Neural cell (in vitro differentiated cells): ENCODE data around the gene CACNA1C. TPM values are rescaled to one million over a fixed set of nuclear protein-coding genes. Genes with fewer than 3 reads are reported as not detected.

Experiments used
- H2AFZ ChIP-seq: fragments of 200-600, 300-800 bp; sonication (generic), shearing (Covaris generic); 2 replicates; pipeline ENCODE4 v1.6.0; 2014; ENCODE audit warnings: low read depth, mild to moderate bottlenecking, antibody characterized with exemption, low read length, moderate library complexity
- H3F3A ChIP-seq: fragments of 200-600 bp; shearing (Covaris generic); 2 replicates; pipeline ENCODE4 v1.6.1; 2016; ENCODE audit warnings: mild to moderate bottlenecking, moderate library complexity, mixed read lengths, antibody characterized with exemption, low read length; ENCODE audit not compliant: insufficient read depth, poor library complexity, severe bottlenecking
- H3K27ac ChIP-seq: fragments of 200-600, 300-800 bp; sonication (generic), shearing (Covaris generic); 2 replicates; pipeline ENCODE4 v1.5.1; 2014; ENCODE audit warnings: mild to moderate bottlenecking, low read length, moderate library complexity
- H3K27me3 ChIP-seq: fragments of 300-800, 200-600 bp; sonication (generic), shearing (Covaris generic); 2 replicates; pipeline ENCODE4 v1.6.0; 2014; ENCODE audit warnings: mild to moderate bottlenecking, low read depth, low read length, moderate library complexity; ENCODE audit not compliant: insufficient read depth
- H3K36me3 ChIP-seq: fragments of 300-800, 200-600 bp; sonication (generic), shearing (Covaris generic); 2 replicates; pipeline ENCODE4 v1.5.1; 2014; ENCODE audit warnings: mild to moderate bottlenecking, antibody characterized with exemption, low read length, moderate library complexity; ENCODE audit not compliant: insufficient read depth
- H3K4me2 ChIP-seq: fragments of 300-800, 200-600 bp; sonication (generic), shearing (Covaris generic); 2 replicates; pipeline ENCODE4 v1.6.0; 2014; ENCODE audit warnings: mild to moderate bottlenecking, low read length
- H3K4me3 ChIP-seq: fragments of 300-800, 200-600 bp; sonication (generic), shearing (Covaris generic); 2 replicates; pipeline ENCODE4 v1.5.1; 2014; ENCODE audit warnings: mild to moderate bottlenecking, low read length, moderate library complexity
- H3K79me2 ChIP-seq: fragments of 200-600 bp; shearing (Covaris generic); replicated peaks from 2 replicates; pipeline ENCODE4 v1.6.0; 2014; ENCODE audit warnings: mild to moderate bottlenecking, low read length, moderate library complexity; ENCODE audit not compliant: insufficient read depth
- H3K9ac ChIP-seq: fragments of 300-800, 200-600 bp; sonication (generic), shearing (Covaris generic); 2 replicates; pipeline ENCODE4 v1.6.1; 2016; ENCODE audit warnings: mild to moderate bottlenecking, low read length, mixed read lengths
- H3K9me2 ChIP-seq: fragments of 200-600 bp; shearing (Covaris generic); 2 replicates; pipeline ENCODE4 v1.6.1; 2016; ENCODE audit warnings: mild to moderate bottlenecking, low read length, mixed read lengths; ENCODE audit not compliant: insufficient read depth
- H3K9me3 ChIP-seq: fragments of 200-600, 300-800 bp; sonication (generic), shearing (Covaris generic); 2 replicates; pipeline ENCODE4 v1.6.1; 2016; ENCODE audit warnings: mild to moderate bottlenecking, mixed run types, low read length, moderate library complexity, mixed read lengths
- H4K20me1 ChIP-seq: fragments of 200-600 bp; shearing (Covaris generic); 2 replicates; pipeline ENCODE4 v1.6.1; 2016; ENCODE audit warnings: mild to moderate bottlenecking, mixed run types; ENCODE audit not compliant: insufficient read depth
- EP300 ChIP-seq: fragments of 450-650 bp; conservative IDR thresholded peaks from 2 replicates; pipeline ENCODE4 v1.6.1; 2014; ENCODE audit warnings: antibody characterized with exemption, mild to moderate bottlenecking, moderate library complexity; ENCODE audit not compliant: poor library complexity, severe bottlenecking
- EZH2 ChIP-seq: fragments of 200-600, 300-800 bp; shearing (Covaris generic), sonication (generic); IDR thresholded peaks from 2 replicates; pipeline ENCODE4 v1.6.1; 2014; ENCODE audit warnings: antibody characterized with exemption, low read length, borderline replicate concordance, mild to moderate bottlenecking; ENCODE audit not compliant: insufficient read depth, poor library complexity, severe bottlenecking
- MXI1 ChIP-seq: fragments of 450-650 bp; conservative IDR thresholded peaks from 2 replicates; pipeline ENCODE4 v1.6.1; 2014; ENCODE audit warnings: antibody characterized with exemption, mild to moderate bottlenecking; ENCODE audit not compliant: poor library complexity, severe bottlenecking
- POLR2AphosphoS5 ChIP-seq: IDR thresholded peaks from 2 replicates; pipeline ENCODE4 v1.6.1; 2012
- RAD21 ChIP-seq: fragments of 450-650 bp; conservative IDR thresholded peaks from 2 replicates; pipeline ENCODE4 v1.6.1; 2014; ENCODE audit warnings: antibody characterized with exemption, mild to moderate bottlenecking, moderate library complexity
- SMC3 ChIP-seq: fragments of 450-650 bp; conservative IDR thresholded peaks from 2 replicates; pipeline ENCODE4 v1.6.1; 2014; ENCODE audit warnings: antibody characterized with exemption, mild to moderate bottlenecking, moderate library complexity; ENCODE audit not compliant: poor library complexity
- TAF1 ChIP-seq: IDR thresholded peaks from 2 replicates; pipeline ENCODE4 v1.6.1; 2012; ENCODE audit warnings: low read depth
- polyA plus RNA-seq: library from polyadenylated mRNA; depleted of rRNA; stranded (reverse); fragments of >200 nt; gene quantifications from 2 replicates; pipeline ENCODE4 v1.2.3, GENCODE V29; 2014
- TF ChIP-seq, protein P1 (sequence below): IDR thresholded peaks from 2 replicates; pipeline ENCODE4 v1.6.1; 2012; ENCODE audit warnings: borderline replicate concordance
- TF ChIP-seq, protein P2 (sequence below): fragments of 450-650 bp; IDR thresholded peaks from 2 replicates; pipeline ENCODE4 v1.5.1; 2014; ENCODE audit warnings: antibody characterized with exemption, mild to moderate bottlenecking, moderate library complexity; ENCODE audit not compliant: poor library complexity, severe bottlenecking

The CACNA1C gene
- polyA plus RNA-seq, 1 donor from 2014 or later = 9.7 TPM

DNA sequence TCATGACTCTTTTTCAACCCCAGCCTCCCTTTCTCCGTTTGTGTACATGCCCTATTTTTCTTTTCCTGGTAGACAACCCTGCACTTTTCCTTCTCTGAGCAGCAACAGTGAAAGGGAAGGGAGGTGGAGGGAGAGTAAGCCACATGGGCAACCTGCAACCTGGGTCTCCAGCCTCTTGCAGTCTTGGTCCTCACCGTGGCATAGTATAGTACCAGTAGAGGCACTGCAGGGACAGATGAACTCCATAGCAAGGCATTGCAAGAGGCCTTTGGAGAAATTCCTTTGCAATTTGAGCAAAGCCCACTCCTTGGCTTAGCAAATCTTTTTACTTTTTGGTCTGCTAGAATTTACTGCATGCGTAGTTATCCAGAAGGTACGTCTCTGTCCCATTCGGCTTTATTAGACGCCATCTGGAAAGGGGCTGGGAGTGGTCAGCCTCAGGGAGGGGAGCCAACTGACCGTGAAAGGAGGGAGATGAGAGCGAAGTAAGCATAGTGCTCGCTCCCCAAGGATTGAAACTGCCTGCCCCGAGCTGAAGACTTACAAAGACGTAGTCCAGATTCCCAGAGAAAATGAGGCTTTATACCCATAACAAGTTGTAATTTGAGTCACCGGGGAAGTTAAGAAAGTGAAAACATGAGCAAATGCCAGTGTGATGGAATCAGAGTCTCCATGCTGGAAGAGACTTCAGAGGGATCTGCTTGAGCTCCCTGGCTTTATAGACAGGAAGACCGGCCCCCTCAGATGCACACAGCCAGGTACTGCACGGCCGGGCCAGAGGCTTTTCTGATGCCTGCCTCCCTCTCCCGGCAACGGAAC is 332.0 kb downstream of the CACNA1C start:
- Histone ChIP-seq H3K36me3 (no peaks in the 10 kb centered on the region), H2AFZ (no peak overlapping the region), H3F3A (no peaks in the 10 kb centered on the region), H3K27me3 (no peaks in the 10 kb centered on the region), H3K9me3 (no peaks in the 10 kb centered on the region), H3K4me2 (no peak overlapping the region), H3K4me3 (no peak overlapping the region), H3K9ac (no peak overlapping the region), H3K79me2 (no peaks in the 10 kb centered on the region), H3K27ac (no peak overlapping the region), H3K9me2 (no peaks in the 10 kb centered on the region), H4K20me1 (no peaks in the 10 kb centered on the region)
- TF ChIP-seq, protein P1, sequence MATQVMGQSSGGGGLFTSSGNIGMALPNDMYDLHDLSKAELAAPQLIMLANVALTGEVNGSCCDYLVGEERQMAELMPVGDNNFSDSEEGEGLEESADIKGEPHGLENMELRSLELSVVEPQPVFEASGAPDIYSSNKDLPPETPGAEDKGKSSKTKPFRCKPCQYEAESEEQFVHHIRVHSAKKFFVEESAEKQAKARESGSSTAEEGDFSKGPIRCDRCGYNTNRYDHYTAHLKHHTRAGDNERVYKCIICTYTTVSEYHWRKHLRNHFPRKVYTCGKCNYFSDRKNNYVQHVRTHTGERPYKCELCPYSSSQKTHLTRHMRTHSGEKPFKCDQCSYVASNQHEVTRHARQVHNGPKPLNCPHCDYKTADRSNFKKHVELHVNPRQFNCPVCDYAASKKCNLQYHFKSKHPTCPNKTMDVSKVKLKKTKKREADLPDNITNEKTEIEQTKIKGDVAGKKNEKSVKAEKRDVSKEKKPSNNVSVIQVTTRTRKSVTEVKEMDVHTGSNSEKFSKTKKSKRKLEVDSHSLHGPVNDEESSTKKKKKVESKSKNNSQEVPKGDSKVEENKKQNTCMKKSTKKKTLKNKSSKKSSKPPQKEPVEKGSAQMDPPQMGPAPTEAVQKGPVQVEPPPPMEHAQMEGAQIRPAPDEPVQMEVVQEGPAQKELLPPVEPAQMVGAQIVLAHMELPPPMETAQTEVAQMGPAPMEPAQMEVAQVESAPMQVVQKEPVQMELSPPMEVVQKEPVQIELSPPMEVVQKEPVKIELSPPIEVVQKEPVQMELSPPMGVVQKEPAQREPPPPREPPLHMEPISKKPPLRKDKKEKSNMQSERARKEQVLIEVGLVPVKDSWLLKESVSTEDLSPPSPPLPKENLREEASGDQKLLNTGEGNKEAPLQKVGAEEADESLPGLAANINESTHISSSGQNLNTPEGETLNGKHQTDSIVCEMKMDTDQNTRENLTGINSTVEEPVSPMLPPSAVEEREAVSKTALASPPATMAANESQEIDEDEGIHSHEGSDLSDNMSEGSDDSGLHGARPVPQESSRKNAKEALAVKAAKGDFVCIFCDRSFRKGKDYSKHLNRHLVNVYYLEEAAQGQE = no peak
- TF ChIP-seq, protein P2, sequence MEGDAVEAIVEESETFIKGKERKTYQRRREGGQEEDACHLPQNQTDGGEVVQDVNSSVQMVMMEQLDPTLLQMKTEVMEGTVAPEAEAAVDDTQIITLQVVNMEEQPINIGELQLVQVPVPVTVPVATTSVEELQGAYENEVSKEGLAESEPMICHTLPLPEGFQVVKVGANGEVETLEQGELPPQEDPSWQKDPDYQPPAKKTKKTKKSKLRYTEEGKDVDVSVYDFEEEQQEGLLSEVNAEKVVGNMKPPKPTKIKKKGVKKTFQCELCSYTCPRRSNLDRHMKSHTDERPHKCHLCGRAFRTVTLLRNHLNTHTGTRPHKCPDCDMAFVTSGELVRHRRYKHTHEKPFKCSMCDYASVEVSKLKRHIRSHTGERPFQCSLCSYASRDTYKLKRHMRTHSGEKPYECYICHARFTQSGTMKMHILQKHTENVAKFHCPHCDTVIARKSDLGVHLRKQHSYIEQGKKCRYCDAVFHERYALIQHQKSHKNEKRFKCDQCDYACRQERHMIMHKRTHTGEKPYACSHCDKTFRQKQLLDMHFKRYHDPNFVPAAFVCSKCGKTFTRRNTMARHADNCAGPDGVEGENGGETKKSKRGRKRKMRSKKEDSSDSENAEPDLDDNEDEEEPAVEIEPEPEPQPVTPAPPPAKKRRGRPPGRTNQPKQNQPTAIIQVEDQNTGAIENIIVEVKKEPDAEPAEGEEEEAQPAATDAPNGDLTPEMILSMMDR = no peak

DNA sequence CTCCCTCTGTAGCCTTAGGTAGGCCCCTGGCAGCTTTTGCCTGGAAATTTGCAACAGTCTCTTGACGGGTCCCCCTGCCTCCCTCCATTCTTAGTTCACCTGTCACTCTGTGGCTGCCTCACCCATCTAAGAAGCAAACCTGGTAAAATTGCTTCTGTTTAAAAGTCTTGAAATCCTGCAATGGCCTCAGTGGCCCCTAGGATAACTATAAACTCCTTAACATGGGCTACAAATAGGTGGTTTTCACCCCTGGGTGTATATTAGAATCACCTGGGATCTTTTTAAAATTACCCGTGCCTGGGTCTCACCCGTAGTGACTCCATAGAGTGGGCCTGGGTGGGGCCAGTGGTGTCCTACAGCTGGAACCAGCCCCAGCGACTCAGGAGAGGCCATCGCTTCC is 332.7 kb downstream of the CACNA1C start:
- H3F3A ChIP-seq = no peaks in the 10 kb centered on the region
- H3K27me3 ChIP-seq = no peaks in the 10 kb centered on the region
- no peak for TF ChIP-seq EP300
- no peak for TF ChIP-seq MXI1
- no peak for TF ChIP-seq SMC3
- no peak for TF ChIP-seq POLR2AphosphoS5
- TF ChIP-seq TAF1 = no peak
- TF ChIP-seq, protein P1 = no peak
- TF ChIP-seq RAD21 = no peak
- no peak for TF ChIP-seq EZH2
- TF ChIP-seq, protein P2 = no peak
- no peak overlapping the region for H3K9ac ChIP-seq
- H3K9me3 ChIP-seq = no peaks in the 10 kb centered on the region
- H4K20me1 ChIP-seq = no peaks in the 10 kb centered on the region
- no peaks in the 10 kb centered on the region for H3K36me3 ChIP-seq
- H3K9me2 ChIP-seq = no peaks in the 10 kb centered on the region
- no peak overlapping the region for H3K4me2 ChIP-seq
- H3K4me3 ChIP-seq = no peak overlapping the region
- no peak overlapping the region for H2AFZ ChIP-seq
- no peak overlapping the region for H3K27ac ChIP-seq
- no peaks in the 10 kb centered on the region for H3K79me2 ChIP-seq
